DMS 273 treated with DMSO at 0.1 percent for 48 hours (cell line): ENCODE results near the gene TNS2.

Experiments used
- DNase-seq: peaks from one replicate; lab custom pipeline; 2025; lab: John Stamatoyannopoulos, UW

The TNS2 gene

GRCh38 chr12:53056901-53057300, 7.0 kb downstream of the TNS2 start:
- no peak for DNase-seq

GRCh38 chr12:53057816-53058500, 8.1 kb downstream of the TNS2 start:
- no peak for DNase-seq

GRCh38 chr12:53058674-53059433, 9.0 kb downstream of the TNS2 start:
- DNase-seq, result no peak

GRCh38 chr12:53059434-53060063, 9.7 kb downstream of the TNS2 start:
- DNase-seq, result no peak

GRCh38 chr12:53060064-53060720, 10.3 kb downstream of the TNS2 start:
- DNase-seq, result no peak

- no peak for DNase-seq
These were observed 10.9 kb downstream of the TNS2 start for GRCh38 chr12:53060721-53061276.

- no peak for DNase-seq
These were observed 11.6 kb downstream of the TNS2 start for GRCh38 chr12:53061404-53062010.

- no peak for DNase-seq
These were observed 12.4 kb downstream of the TNS2 start for GRCh38 chr12:53062011-53062961.

- DNase-seq, result no peak
These were observed 13.3 kb downstream of the TNS2 start for GRCh38 chr12:53062977-53063707.

GRCh38 chr12:53063708-53064612, 14.1 kb downstream of the TNS2 start:
- no peak for DNase-seq

- no peak for DNase-seq
These were observed 15.0 kb downstream of the TNS2 start for GRCh38 chr12:53064613-53065436.

GRCh38 chr12:53065470-53065869, 15.6 kb downstream of the TNS2 start:
- no peak for DNase-seq

- DNase-seq, result no peak
These were observed 16.4 kb downstream of the TNS2 start for GRCh38 chr12:53065975-53066931.

GRCh38 chr12:53067074-53067992, 17.5 kb downstream of the TNS2 start:
- no peak for DNase-seq

GRCh38 chr12:53067993-53068770, 18.3 kb downstream of the TNS2 start:
- no peak for DNase-seq
